Fibroblast of lung (primary cell): ENCODE measurements around the gene ZNF586. TPM values are rescaled to one million over a fixed set of nuclear protein-coding genes. Genes with fewer than 3 reads are reported as not detected.

ENCODE experiments used
- DNase-seq, 2 donors: peaks; one replicate each; pipeline versions ENCODE4 v3.0.0 to v3.0.0-alpha.2; 2010; ENCODE audit warnings: low read depth in 2 of 2
- H2AFZ ChIP-seq: 2 replicates; pipeline ENCODE4 v1.5.1; 2012; ENCODE audit warnings: low read length, control low read depth, inconsistent platforms
- H3K27ac ChIP-seq: 2 replicates; pipeline ENCODE4 v1.5.1; 2011; ENCODE audit warnings: low read length, control low read depth; ENCODE audit not compliant: insufficient read depth
- H3K27me3 ChIP-seq: 2 replicates; pipeline ENCODE4 v1.5.1; 2011; ENCODE audit warnings: mild to moderate bottlenecking, low read length; ENCODE audit not compliant: control insufficient read depth, insufficient read depth
- H3K36me3 ChIP-seq: 2 replicates; pipeline ENCODE4 v1.5.1; 2011; ENCODE audit warnings: low read length; ENCODE audit not compliant: control insufficient read depth, insufficient read depth
- H3K4me1 ChIP-seq: 2 replicates; pipeline ENCODE4 v1.5.1; 2011; ENCODE audit warnings: low read length; ENCODE audit not compliant: control insufficient read depth, insufficient read depth; ENCODE audit errors: extremely low read depth
- H3K4me2 ChIP-seq: 2 replicates; pipeline ENCODE4 v1.5.1; 2011; ENCODE audit warnings: low read length, control low read depth; ENCODE audit not compliant: insufficient read depth; ENCODE audit errors: extremely low read depth
- H3K4me3 ChIP-seq, 4 experiments: fragments of 200-600 bp in 1 of 4; sonication (generic) in 1 of 4; replicated peaks in 1 of 4; 2 replicates each; pipeline ENCODE4 v1.5.1; 2011 to 2016; ENCODE audit warnings: low read length in 4 of 4, low read depth in 3 of 4, mild to moderate bottlenecking in 3 of 4, control low read depth in 2 of 4, inconsistent platforms in 1 of 4, mixed read lengths in 1 of 4; ENCODE audit not compliant: insufficient read depth in 1 of 4; ENCODE audit errors: control extremely low read depth in 1 of 4
- H3K79me2 ChIP-seq: 2 replicates; pipeline ENCODE4 v1.5.1; 2012; ENCODE audit warnings: mild to moderate bottlenecking, low read length, inconsistent platforms; ENCODE audit not compliant: control insufficient read depth, insufficient read depth
- H3K9ac ChIP-seq: 2 replicates; pipeline ENCODE4 v1.5.1; 2011; ENCODE audit warnings: mild to moderate bottlenecking, low read length, control low read depth; ENCODE audit not compliant: insufficient read depth
- H3K9me3 ChIP-seq: 2 replicates; pipeline ENCODE4 v1.5.1; 2012; ENCODE audit warnings: low read depth, low read length; ENCODE audit not compliant: control insufficient read depth, insufficient read depth
- H4K20me1 ChIP-seq: 2 replicates; pipeline ENCODE4 v1.5.1; 2011; ENCODE audit warnings: low read length; ENCODE audit not compliant: control insufficient read depth, insufficient read depth; ENCODE audit errors: extremely low read depth
- EZH2 ChIP-seq: IDR thresholded peaks from 2 replicates; pipeline ENCODE4 v1.5.1; 2012; ENCODE audit warnings: low read length, control low read depth, mild to moderate bottlenecking; ENCODE audit errors: missing control alignments
- polyA minus RNA-seq: library from RNA; depleted of rRNA, polyadenylated mRNA; stranded (reverse); fragments of >200 nt; gene quantifications from 2 replicates; pipeline ENCODE4 v1.2.3, GENCODE V29; 2011; ENCODE audit warnings: low replicate concordance
- polyA plus RNA-seq, 2 donors: library from polyadenylated mRNA; depleted of rRNA in 1 of 2; stranded (reverse) in 1 of 2; unstranded in 1 of 2; fragments of >200 nt; gene quantifications; 2 replicates each; pipeline ENCODE4 v1.2.1, GENCODE V29; 2011 to 2012; ENCODE audit warnings: missing spikeins in 1 of 2
- total RNA-seq: library from RNA; depleted of rRNA; stranded (reverse); fragments of >200 nt; gene quantifications from 2 replicates; pipeline ENCODE4 v1.2.1, GENCODE V29; 2014
- TF ChIP-seq, protein P1 (sequence below), 2 donors: IDR thresholded peaks in 1 of 2; conservative IDR thresholded peaks in 1 of 2; 1 replicate in 1 of 2; 2 replicates in 1 of 2; pipeline ENCODE4 v1.5.1; 2011 to 2012; ENCODE audit warnings: low read length in 2 of 2, control low read depth in 1 of 2, inconsistent platforms in 1 of 2, low read depth in 1 of 2, mild to moderate bottlenecking in 1 of 2

The ZNF586 gene
- total RNA-seq = 14.9 and 16.8 TPM in 2 replicates
- 5.9 and 6.1 TPM in 2 replicates for polyA plus RNA-seq
- 3.2 and 3.4 TPM in 2 replicates for polyA plus RNA-seq (2012)
- 1.6 TPM in 1 of 2 replicates, not detected in the other for polyA minus RNA-seq

- peak within 1 kb of the TSS; percentile 76 for H3K9ac ChIP-seq
- H3K4me2 ChIP-seq = peak within 1 kb of the TSS; percentile 87
- H3K9me3 ChIP-seq = no peaks in the 10 kb centered on the region
- H3K27me3 ChIP-seq = no peaks in the 10 kb centered on the region
- no peaks in the 10 kb centered on the region for H4K20me1 ChIP-seq
- H2AFZ ChIP-seq = peak within 1 kb of the TSS; percentile 87
- H3K4me1 ChIP-seq = no peaks in the 10 kb centered on the region
- H3K27ac ChIP-seq = peak within 1 kb of the TSS; percentile 50
- peaks cover 5% of the 10 kb centered on the region for H3K36me3 ChIP-seq
- peak within 1 kb of the TSS; percentile 45 to 75 (median 72) for H3K4me3 ChIP-seq
- DNase-seq = peak; percentile 93 to 94
- H3K79me2 ChIP-seq = peaks cover 33% of the 10 kb centered on the region
- TF ChIP-seq EZH2 = no peak
- TF ChIP-seq, protein P1, sequence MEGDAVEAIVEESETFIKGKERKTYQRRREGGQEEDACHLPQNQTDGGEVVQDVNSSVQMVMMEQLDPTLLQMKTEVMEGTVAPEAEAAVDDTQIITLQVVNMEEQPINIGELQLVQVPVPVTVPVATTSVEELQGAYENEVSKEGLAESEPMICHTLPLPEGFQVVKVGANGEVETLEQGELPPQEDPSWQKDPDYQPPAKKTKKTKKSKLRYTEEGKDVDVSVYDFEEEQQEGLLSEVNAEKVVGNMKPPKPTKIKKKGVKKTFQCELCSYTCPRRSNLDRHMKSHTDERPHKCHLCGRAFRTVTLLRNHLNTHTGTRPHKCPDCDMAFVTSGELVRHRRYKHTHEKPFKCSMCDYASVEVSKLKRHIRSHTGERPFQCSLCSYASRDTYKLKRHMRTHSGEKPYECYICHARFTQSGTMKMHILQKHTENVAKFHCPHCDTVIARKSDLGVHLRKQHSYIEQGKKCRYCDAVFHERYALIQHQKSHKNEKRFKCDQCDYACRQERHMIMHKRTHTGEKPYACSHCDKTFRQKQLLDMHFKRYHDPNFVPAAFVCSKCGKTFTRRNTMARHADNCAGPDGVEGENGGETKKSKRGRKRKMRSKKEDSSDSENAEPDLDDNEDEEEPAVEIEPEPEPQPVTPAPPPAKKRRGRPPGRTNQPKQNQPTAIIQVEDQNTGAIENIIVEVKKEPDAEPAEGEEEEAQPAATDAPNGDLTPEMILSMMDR (conservative IDR thresholded peaks at IDR 0.05 in 1 of 2, IDR thresholded peaks at IDR 0.05 in 1 of 2; ENCODE audit: low read depth in 1 of 2, low read length in 2 of 2) = no peak
Measured at GRCh38 chr19:57769345-57770131, at the start of gene ZNF586. Gene ZNF586, plus strand, starts transcription at chr19:57769676. Its CDS starts 167 bp downstream, at chr19:57769843.

GRCh38 chr19:57719901-57720519, 49.5 kb upstream of the ZNF586 start:
- H3K4me3 ChIP-seq = no peak overlapping the region
- no peak overlapping the region for H2AFZ ChIP-seq
- H3K36me3 ChIP-seq = peaks cover 16% of the 10 kb centered on the region
- H3K27me3 ChIP-seq = no peaks in the 10 kb centered on the region
- no peak overlapping the region for H3K27ac ChIP-seq
- H3K9me3 ChIP-seq = peaks cover 11% of the 10 kb centered on the region
- no peaks in the 10 kb centered on the region for H3K4me1 ChIP-seq
- no peaks in the 10 kb centered on the region for H3K79me2 ChIP-seq
- H3K4me2 ChIP-seq = no peak overlapping the region
- no peaks in the 10 kb centered on the region for H4K20me1 ChIP-seq
- no peak overlapping the region for H3K9ac ChIP-seq
- TF ChIP-seq, protein P1 (conservative IDR thresholded peaks at IDR 0.05 in 1 of 2, IDR thresholded peaks at IDR 0.05 in 1 of 2; ENCODE audit: low read depth in 1 of 2, low read length in 2 of 2) = no peak
- TF ChIP-seq EZH2 = no peak
- no peak for DNase-seq

GRCh38 chr19:57720878-57721277, 48.6 kb upstream of the ZNF586 start:
- H3K4me1 ChIP-seq = no peaks in the 10 kb centered on the region
- H3K4me2 ChIP-seq = no peak overlapping the region
- no peaks in the 10 kb centered on the region for H4K20me1 ChIP-seq
- no peak overlapping the region for H3K27ac ChIP-seq
- H2AFZ ChIP-seq = no peak overlapping the region
- H3K9ac ChIP-seq = no peak overlapping the region
- no peaks in the 10 kb centered on the region for H3K79me2 ChIP-seq
- peak in 1 of 2 donors; percentile 30 for DNase-seq
- no peak overlapping the region for H3K4me3 ChIP-seq
- H3K27me3 ChIP-seq = no peaks in the 10 kb centered on the region
- TF ChIP-seq, protein P1 (conservative IDR thresholded peaks at IDR 0.05 in 1 of 2, IDR thresholded peaks at IDR 0.05 in 1 of 2; ENCODE audit: low read depth in 1 of 2, low read length in 2 of 2) = no peak
- H3K9me3 ChIP-seq = peaks cover 11% of the 10 kb centered on the region
- peaks cover 16% of the 10 kb centered on the region for H3K36me3 ChIP-seq
